ENCODE data around the gene FDXR. TPM values are rescaled to one million over a fixed set of nuclear protein-coding genes. Genes with fewer than 3 reads are reported as not detected.

FDXR gene
- total and polyA plus RNA-seq, 4 donors, result 3.9 to 10.1 (median 4.6) TPM

DNA sequence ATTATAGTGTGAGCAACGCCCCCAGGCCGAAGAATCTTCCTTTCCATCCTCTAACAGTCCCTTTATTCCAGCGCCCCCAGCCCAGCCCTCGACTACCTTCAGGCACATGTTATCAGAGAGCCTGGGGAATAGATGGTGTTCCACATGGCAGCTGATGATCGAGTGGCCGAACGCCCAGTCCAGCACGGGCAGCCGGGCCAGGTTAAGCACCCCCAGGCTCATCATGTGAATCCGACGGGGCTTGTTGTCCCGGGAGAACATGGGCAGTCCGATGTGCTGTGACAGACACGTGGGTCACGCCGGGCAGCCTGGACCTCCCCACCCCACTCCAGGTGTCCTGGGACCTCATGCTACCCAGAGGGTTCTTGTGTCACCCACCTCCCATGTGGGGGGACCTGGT, 6.5 kb upstream of the FDXR start:
- Histone ChIP-seq H3K36me3 (ENCODE audit: control insufficient read depth in 4 of 4, insufficient read depth in 3 of 4, low read depth in 1 of 4, low read length in 3 of 4) (no peaks in the 10 kb centered on the region), H3K9me3 (ENCODE audit: control insufficient read depth in 4 of 4, low read length in 3 of 4) (no peaks in the 10 kb centered on the region), H3K4me3 (ENCODE audit: low read depth in 1 of 3, low read length in 3 of 3) (no peak overlapping the region), H3K27me3 (ENCODE audit: control insufficient read depth in 4 of 4, insufficient read depth in 4 of 4, low read length in 3 of 4) (no peaks in the 10 kb centered on the region), H3K9ac (ENCODE audit: low read depth in 1 of 2, low read length in 2 of 2) (no peak overlapping the region), H3K4me1 (ENCODE audit: control insufficient read depth in 4 of 4, insufficient read depth in 4 of 4, low read length in 3 of 4) (peaks cover 0 to 5% (median 1%) of the 10 kb centered on the region in 4 donors), H3K27ac (ENCODE audit: low read depth in 1 of 2, low read length in 2 of 2) (no peak overlapping the region)
- WGBS, result 93% methylated on average over 16 of the region's 16 CpGs
- TF ChIP-seq HNF4G (IDR thresholded peaks at IDR 0.05), result no peak
- TF ChIP-seq, protein P1, sequence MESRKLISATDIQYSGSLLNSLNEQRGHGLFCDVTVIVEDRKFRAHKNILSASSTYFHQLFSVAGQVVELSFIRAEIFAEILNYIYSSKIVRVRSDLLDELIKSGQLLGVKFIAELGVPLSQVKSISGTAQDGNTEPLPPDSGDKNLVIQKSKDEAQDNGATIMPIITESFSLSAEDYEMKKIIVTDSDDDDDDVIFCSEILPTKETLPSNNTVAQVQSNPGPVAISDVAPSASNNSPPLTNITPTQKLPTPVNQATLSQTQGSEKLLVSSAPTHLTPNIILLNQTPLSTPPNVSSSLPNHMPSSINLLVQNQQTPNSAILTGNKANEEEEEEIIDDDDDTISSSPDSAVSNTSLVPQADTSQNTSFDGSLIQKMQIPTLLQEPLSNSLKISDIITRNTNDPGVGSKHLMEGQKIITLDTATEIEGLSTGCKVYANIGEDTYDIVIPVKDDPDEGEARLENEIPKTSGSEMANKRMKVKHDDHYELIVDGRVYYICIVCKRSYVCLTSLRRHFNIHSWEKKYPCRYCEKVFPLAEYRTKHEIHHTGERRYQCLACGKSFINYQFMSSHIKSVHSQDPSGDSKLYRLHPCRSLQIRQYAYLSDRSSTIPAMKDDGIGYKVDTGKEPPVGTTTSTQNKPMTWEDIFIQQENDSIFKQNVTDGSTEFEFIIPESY (IDR thresholded peaks at IDR 0.05), result no peak
- no peak for DNase-seq (ENCODE audit: low spot score)

DNA sequence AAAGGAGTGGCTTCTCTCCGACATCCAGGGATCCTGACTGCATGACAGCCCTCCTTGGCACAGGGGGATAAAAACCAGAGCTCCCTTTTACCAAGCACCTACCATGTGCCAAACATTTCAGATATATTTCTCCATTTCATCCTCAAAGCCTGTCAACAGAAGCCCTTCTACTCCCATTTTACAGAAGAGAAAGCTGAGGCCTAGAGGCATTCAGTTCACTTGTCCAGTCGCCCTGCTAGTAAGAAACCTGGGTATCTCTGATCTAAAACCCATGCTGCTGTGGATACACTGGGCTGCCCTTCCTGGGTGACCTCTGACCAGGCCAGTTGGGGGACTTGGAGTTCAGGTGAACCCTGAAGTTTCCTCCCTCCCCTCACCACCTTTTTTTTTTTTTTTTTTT, 5.9 kb upstream of the FDXR start:
- no peaks in the 10 kb centered on the region for H3K9me3 ChIP-seq (ENCODE audit: control insufficient read depth in 4 of 4, low read length in 3 of 4)
- peaks cover 4 to 8% (median 6%) of the 10 kb centered on the region in 4 donors for H3K4me1 ChIP-seq (ENCODE audit: control insufficient read depth in 4 of 4, insufficient read depth in 4 of 4, low read length in 3 of 4)
- TF ChIP-seq, protein P1 (IDR thresholded peaks at IDR 0.05), result no peak
- TF ChIP-seq HNF4G (IDR thresholded peaks at IDR 0.05), result no peak
- no peak for TF ChIP-seq HNF4A (conservative IDR thresholded peaks at IDR 0.05)
- TF ChIP-seq TAF1 (conservative IDR thresholded peaks at IDR 0.05), result no peak
- TF ChIP-seq SP1 (IDR thresholded peaks at IDR 0.05), result no peak
- no peak for DNase-seq (ENCODE audit: low spot score)
- no peak overlapping the region for H3K4me3 ChIP-seq (ENCODE audit: low read depth in 1 of 3, low read length in 3 of 3)
- H3K9ac ChIP-seq (ENCODE audit: low read depth in 1 of 2, low read length in 2 of 2), result no peak overlapping the region
- 83% methylated on average over 2 of the region's 2 CpGs for WGBS
- H3K27me3 ChIP-seq (ENCODE audit: control insufficient read depth in 4 of 4, insufficient read depth in 4 of 4, low read length in 3 of 4), result no peaks in the 10 kb centered on the region
- no peaks in the 10 kb centered on the region for H3K36me3 ChIP-seq (ENCODE audit: control insufficient read depth in 4 of 4, insufficient read depth in 3 of 4, low read depth in 1 of 4, low read length in 3 of 4)
- no peak overlapping the region for H3K27ac ChIP-seq (ENCODE audit: low read depth in 1 of 2, low read length in 2 of 2)

DNA sequence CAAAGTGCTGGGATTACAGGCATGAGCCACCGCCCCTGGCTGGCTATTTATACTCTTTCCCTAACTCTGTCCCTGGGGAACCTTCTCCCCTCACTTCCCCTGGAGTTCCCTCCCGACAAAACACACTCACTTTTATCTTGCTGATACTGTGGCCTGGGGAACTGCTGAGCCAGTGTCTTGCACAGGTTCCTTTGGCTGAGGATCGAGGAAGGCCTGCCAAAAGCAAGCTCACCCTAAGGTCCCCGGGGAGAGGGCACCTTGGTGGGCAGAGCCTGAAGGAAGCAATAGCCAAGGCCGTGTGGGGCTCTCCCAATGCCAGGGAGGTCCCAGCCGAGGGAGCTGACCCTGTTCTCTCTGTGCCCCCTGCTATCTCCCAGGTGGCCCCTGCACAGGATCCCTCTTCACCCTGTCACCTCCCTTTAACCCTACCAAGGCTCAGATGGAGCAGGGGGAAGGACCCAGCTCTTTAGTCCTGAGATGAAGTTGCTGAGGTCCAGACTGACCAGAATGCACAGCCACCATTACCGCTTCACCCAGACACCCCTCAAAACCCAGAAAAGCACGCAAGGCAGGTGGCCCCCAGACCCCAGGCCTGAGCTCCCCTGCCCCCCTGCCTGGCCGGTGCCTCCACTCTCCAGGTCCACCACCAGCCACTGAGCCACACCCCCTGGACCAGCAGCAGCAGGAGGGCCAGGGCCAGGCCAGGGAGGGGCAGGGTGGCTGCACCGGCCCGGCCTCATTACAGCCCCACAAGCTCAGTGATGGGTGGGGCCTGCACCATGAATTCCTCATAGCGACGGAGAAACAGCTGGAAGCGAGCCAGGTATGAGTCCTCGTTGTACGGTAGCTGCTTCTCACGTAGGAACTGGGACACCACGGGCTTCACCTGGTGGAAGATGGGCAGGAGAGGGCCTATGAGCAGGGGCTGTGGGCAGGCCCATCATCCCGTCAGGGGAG, 5.1 kb upstream of the FDXR start:
- TF ChIP-seq SP1 (IDR thresholded peaks at IDR 0.05) (no peak), JUND (IDR thresholded peaks at IDR 0.05) (no peak), FOXA1 (IDR thresholded peaks at IDR 0.05) (no peak), FOXA2 (IDR thresholded peaks at IDR 0.05) (no peak), RAD21 (IDR thresholded peaks at IDR 0.05) (no peak), NR2F2 (IDR thresholded peaks at IDR 0.05) (no peak), HNF4A (conservative IDR thresholded peaks at IDR 0.05) (no peak), YY1 (IDR thresholded peaks at IDR 0.05) (no peak)
- TF ChIP-seq, protein P2, sequence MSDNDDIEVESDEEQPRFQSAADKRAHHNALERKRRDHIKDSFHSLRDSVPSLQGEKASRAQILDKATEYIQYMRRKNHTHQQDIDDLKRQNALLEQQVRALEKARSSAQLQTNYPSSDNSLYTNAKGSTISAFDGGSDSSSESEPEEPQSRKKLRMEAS (IDR thresholded peaks at IDR 0.05), result no peak
- TF ChIP-seq, protein P3, sequence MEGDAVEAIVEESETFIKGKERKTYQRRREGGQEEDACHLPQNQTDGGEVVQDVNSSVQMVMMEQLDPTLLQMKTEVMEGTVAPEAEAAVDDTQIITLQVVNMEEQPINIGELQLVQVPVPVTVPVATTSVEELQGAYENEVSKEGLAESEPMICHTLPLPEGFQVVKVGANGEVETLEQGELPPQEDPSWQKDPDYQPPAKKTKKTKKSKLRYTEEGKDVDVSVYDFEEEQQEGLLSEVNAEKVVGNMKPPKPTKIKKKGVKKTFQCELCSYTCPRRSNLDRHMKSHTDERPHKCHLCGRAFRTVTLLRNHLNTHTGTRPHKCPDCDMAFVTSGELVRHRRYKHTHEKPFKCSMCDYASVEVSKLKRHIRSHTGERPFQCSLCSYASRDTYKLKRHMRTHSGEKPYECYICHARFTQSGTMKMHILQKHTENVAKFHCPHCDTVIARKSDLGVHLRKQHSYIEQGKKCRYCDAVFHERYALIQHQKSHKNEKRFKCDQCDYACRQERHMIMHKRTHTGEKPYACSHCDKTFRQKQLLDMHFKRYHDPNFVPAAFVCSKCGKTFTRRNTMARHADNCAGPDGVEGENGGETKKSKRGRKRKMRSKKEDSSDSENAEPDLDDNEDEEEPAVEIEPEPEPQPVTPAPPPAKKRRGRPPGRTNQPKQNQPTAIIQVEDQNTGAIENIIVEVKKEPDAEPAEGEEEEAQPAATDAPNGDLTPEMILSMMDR (IDR thresholded peaks at IDR 0.05; ENCODE audit: low read depth, low read length, missing input control), result no peak
- no peak overlapping the region for H3K9ac ChIP-seq (ENCODE audit: low read depth in 1 of 2, low read length in 2 of 2)
- no peaks in the 10 kb centered on the region for H3K27me3 ChIP-seq (ENCODE audit: control insufficient read depth in 4 of 4, insufficient read depth in 4 of 4, low read length in 3 of 4)
- no peak overlapping the region for H3K4me3 ChIP-seq (ENCODE audit: low read depth in 1 of 3, low read length in 3 of 3)
- WGBS, result 64% methylated on average over 19 of the region's 19 CpGs
- H3K4me1 ChIP-seq (ENCODE audit: control insufficient read depth in 4 of 4, insufficient read depth in 4 of 4, low read length in 3 of 4), result peaks cover 5 to 9% (median 6%) of the 10 kb centered on the region in 4 donors
- no peaks in the 10 kb centered on the region for H3K36me3 ChIP-seq (ENCODE audit: control insufficient read depth in 4 of 4, insufficient read depth in 3 of 4, low read depth in 1 of 4, low read length in 3 of 4)
- no peaks in the 10 kb centered on the region for H3K9me3 ChIP-seq (ENCODE audit: control insufficient read depth in 4 of 4, low read length in 3 of 4)
- no peak for DNase-seq (ENCODE audit: low spot score)
- no peak overlapping the region for H3K27ac ChIP-seq (ENCODE audit: low read depth in 1 of 2, low read length in 2 of 2)

All from liver (tissue), 9 donors.